Measurements from ENCODE around the gene MB. TPM values are rescaled to one million over a fixed set of nuclear protein-coding genes. Genes with fewer than 3 reads are reported as not detected.
A peak's percentile ranks its signal among the peaks of the same experiment; 100 is the strongest.

MB gene
- polyA plus RNA-seq, 1 donor (not counting 4 experiments of a cell fraction or from before 2014, with no cell fraction given) = not detected

DNA sequence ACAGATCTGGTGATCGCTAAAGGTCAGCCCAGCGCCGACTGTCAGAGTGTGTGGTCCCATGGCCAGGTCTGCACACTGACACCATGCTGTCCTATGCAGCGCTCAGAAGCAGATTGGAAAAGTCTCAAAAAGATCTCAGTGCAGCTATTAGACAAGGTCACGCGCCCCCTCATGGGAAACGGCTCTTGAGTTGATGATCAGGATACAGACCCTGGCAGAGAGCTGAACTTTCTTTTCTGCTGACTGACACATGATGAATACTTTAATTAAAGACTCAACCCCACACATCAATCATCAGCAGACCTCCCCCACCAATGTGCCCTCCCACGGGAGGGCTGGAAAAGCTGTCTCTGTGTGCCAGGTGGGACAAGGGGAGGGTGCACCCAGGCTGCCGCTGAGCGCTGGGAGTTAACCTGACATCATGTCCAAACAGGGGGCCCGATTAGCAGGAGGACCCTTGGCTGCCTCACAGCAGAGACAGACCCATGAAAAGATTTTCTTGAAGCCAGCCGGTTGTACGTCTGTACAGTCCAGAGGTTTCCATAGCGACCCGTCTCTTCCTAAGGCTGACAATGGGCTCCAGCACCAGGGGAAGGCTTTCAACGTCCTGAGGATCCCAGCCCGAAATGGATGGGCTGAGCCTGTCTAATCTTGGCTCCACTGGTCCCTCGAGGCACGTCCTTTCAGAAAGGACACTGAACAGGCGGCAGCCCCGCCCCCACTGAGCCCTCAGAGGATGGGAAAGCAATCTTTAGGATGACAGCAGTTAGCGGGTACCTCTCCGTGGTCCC lies 49.6 kb downstream of the MB start:
- no peak overlapping the region for H3K27ac ChIP-seq (ENCODE audit: control insufficient read depth, insufficient read depth, low read length)
- DNase-seq (ENCODE audit: low read depth, low spot score) (no peak), FAIRE-seq (no peak)
- H3K4me2 ChIP-seq (ENCODE audit: control insufficient read depth, extremely low read depth, insufficient read depth, low read depth, low read length) = no peak overlapping the region
- no peak overlapping the region for H2AFZ ChIP-seq (ENCODE audit: control insufficient read depth, low read length)
- H3K9me3 ChIP-seq (ENCODE audit: control insufficient read depth, low read depth, low read length) = no peaks in the 10 kb centered on the region
- TF ChIP-seq EZH2 (IDR thresholded peaks at IDR 0.05; ENCODE audit: low read length) = no peak
- TF ChIP-seq CTCF (optimal IDR thresholded peaks at IDR 0.05 in 1 of 3, IDR thresholded peaks at IDR 0.05 in 1 of 3, conservative IDR thresholded peaks at IDR 0.05 in 1 of 3; ENCODE audit: extremely low read depth in 1 of 3, insufficient read depth in 2 of 3, low read length in 3 of 3) = no peak
- no peak overlapping the region for H3K4me3 ChIP-seq (ENCODE audit: control insufficient read depth in 2 of 3, extremely low read depth in 1 of 3, insufficient read depth in 2 of 3, low read depth in 1 of 3, low read length in 3 of 3)
- H4K20me1 ChIP-seq (ENCODE audit: control insufficient read depth, extremely low read depth, insufficient read depth, low read length) = no peaks in the 10 kb centered on the region
- peaks cover 18% of the 10 kb centered on the region for H3K27me3 ChIP-seq (ENCODE audit: control insufficient read depth, extremely low read depth, insufficient read depth, low read length)
- peaks cover 11% of the 10 kb centered on the region for H3K4me1 ChIP-seq (ENCODE audit: control insufficient read depth, extremely low read depth, insufficient read depth, low read length)
- dilution Hi-C loops (cut with MboI; ENCODE audit: extremely low pct_ligation_motif_present, low sequenced_read_pairs) = no loop called here
- H3K79me2 ChIP-seq (ENCODE audit: control insufficient read depth, insufficient read depth, low read length) = no peaks in the 10 kb centered on the region
- no peaks in the 10 kb centered on the region for H3K36me3 ChIP-seq (ENCODE audit: control insufficient read depth in 2 of 2, extremely low read depth in 1 of 2, insufficient read depth in 2 of 2, low read length in 2 of 2)
- H3K9ac ChIP-seq (ENCODE audit: control insufficient read depth, extremely low read depth, insufficient read depth, low read length) = no peak overlapping the region
- no peaks in the 10 kb centered on the region for H3K9me1 ChIP-seq (ENCODE audit: control insufficient read depth, extremely low read depth, insufficient read depth, low read length)

- no peaks in the 10 kb centered on the region for H4K20me1 ChIP-seq (ENCODE audit: control insufficient read depth, extremely low read depth, insufficient read depth, low read length)
- H3K27me3 ChIP-seq (ENCODE audit: control insufficient read depth, extremely low read depth, insufficient read depth, low read length) = peaks cover 23% of the 10 kb centered on the region
- dilution Hi-C loops (cut with MboI; ENCODE audit: extremely low pct_ligation_motif_present, low sequenced_read_pairs) = no loop called here
- H3K27ac ChIP-seq (ENCODE audit: control insufficient read depth, insufficient read depth, low read length) = no peak overlapping the region
- H2AFZ ChIP-seq (ENCODE audit: control insufficient read depth, low read length) = no peak overlapping the region
- H3K4me1 ChIP-seq (ENCODE audit: control insufficient read depth, extremely low read depth, insufficient read depth, low read length) = peaks cover 16% of the 10 kb centered on the region
- no peak overlapping the region for H3K9ac ChIP-seq (ENCODE audit: control insufficient read depth, extremely low read depth, insufficient read depth, low read length)
- DNase-seq (ENCODE audit: low read depth, low spot score) (no peak), FAIRE-seq (peak; percentile 29)
- no peaks in the 10 kb centered on the region for H3K36me3 ChIP-seq (ENCODE audit: control insufficient read depth in 2 of 2, extremely low read depth in 1 of 2, insufficient read depth in 2 of 2, low read length in 2 of 2)
- no peaks in the 10 kb centered on the region for H3K79me2 ChIP-seq (ENCODE audit: control insufficient read depth, insufficient read depth, low read length)
- H3K9me1 ChIP-seq (ENCODE audit: control insufficient read depth, extremely low read depth, insufficient read depth, low read length) = no peaks in the 10 kb centered on the region
- H3K4me2 ChIP-seq (ENCODE audit: control insufficient read depth, extremely low read depth, insufficient read depth, low read depth, low read length) = no peak overlapping the region
- no peak overlapping the region for H3K4me3 ChIP-seq (ENCODE audit: control insufficient read depth in 2 of 3, extremely low read depth in 1 of 3, insufficient read depth in 2 of 3, low read depth in 1 of 3, low read length in 3 of 3)
- no peaks in the 10 kb centered on the region for H3K9me3 ChIP-seq (ENCODE audit: control insufficient read depth, low read depth, low read length)
- TF ChIP-seq EZH2 (IDR thresholded peaks at IDR 0.05; ENCODE audit: low read length) = no peak
- no peak for TF ChIP-seq CTCF (optimal IDR thresholded peaks at IDR 0.05 in 1 of 3, IDR thresholded peaks at IDR 0.05 in 1 of 3, conservative IDR thresholded peaks at IDR 0.05 in 1 of 3; ENCODE audit: extremely low read depth in 1 of 3, insufficient read depth in 2 of 3, low read length in 3 of 3)
These were observed 51.9 kb downstream of the MB start for GRCh38 chr22:35564975-35565867.

Measured in keratinocyte (primary cell).